Putamen (tissue), 1 donor: Measurements from ENCODE around the gene KBTBD3.
"Not testable (repeated sequence)": the region's sequence is repeated elsewhere in the genome, so short reads cannot be mapped to it uniquely, and the experiment has no call there.

ENCODE experiments used
- DNase-seq: peaks from one replicate; pipeline ENCODE4 v3.0.0-alpha.2; 2016; ENCODE audit warnings: low spot score

Gene KBTBD3

GRCh38 chr11:106061249-106061784, 15.8 kb downstream of the KBTBD3 start:
- no peak for DNase-seq

- no peak for DNase-seq
Observed at GRCh38 chr11:106059617-106060016, 17.5 kb downstream of the KBTBD3 start.

- not testable (repeated sequence) for DNase-seq
Observed at GRCh38 chr11:106058377-106058776, 18.8 kb downstream of the KBTBD3 start.

- no peak for DNase-seq
Observed at GRCh38 chr11:106051103-106051502, 26.0 kb downstream of the KBTBD3 start.

- DNase-seq, result no peak
Observed at GRCh38 chr11:106049727-106050476, 27.2 kb downstream of the KBTBD3 start.

GRCh38 chr11:106047631-106048030, 29.5 kb downstream of the KBTBD3 start:
- DNase-seq, result no peak

GRCh38 chr11:106043540-106043939, 33.6 kb downstream of the KBTBD3 start:
- no peak for DNase-seq

- DNase-seq, result no peak
Observed at GRCh38 chr11:106032861-106033260, 44.3 kb downstream of the KBTBD3 start.

GRCh38 chr11:106031936-106032335, 45.2 kb downstream of the KBTBD3 start:
- no peak for DNase-seq

- no peak for DNase-seq
Observed at GRCh38 chr11:106031202-106031810, 45.8 kb downstream of the KBTBD3 start.

- no peak for DNase-seq
Observed at GRCh38 chr11:106030609-106031008, 46.5 kb downstream of the KBTBD3 start.

- DNase-seq, result no peak
Observed at GRCh38 chr11:106022795-106023275, 54.3 kb downstream of the KBTBD3 start.

GRCh38 chr11:106021967-106022794, 55.0 kb downstream of the KBTBD3 start, which contains the start of gene MSANTD4:
Gene MSANTD4, minus strand, starts transcription at chr11:106022240. Its CDS starts 11,323 bp downstream, at chr11:106010917.
- peak; percentile 100 for DNase-seq

- no peak for DNase-seq
Observed at GRCh38 chr11:106021181-106021966, 55.8 kb downstream of the KBTBD3 start.

- DNase-seq, result no peak
Observed at GRCh38 chr11:106017093-106017492, 60.1 kb downstream of the KBTBD3 start.

- DNase-seq, result no peak
Observed at GRCh38 chr11:106015066-106015465, 62.1 kb downstream of the KBTBD3 start.

GRCh38 chr11:106014620-106015019, 62.5 kb downstream of the KBTBD3 start:
- no peak for DNase-seq

GRCh38 chr11:106014035-106014434, 63.1 kb downstream of the KBTBD3 start:
- DNase-seq, result no peak

- DNase-seq, result no peak
Observed at GRCh38 chr11:106012744-106013143, 64.4 kb downstream of the KBTBD3 start.

- no peak for DNase-seq
Observed at GRCh38 chr11:106011481-106011880, 65.7 kb downstream of the KBTBD3 start.

GRCh38 chr11:106003094-106003493, 74.1 kb downstream of the KBTBD3 start:
- not testable (repeated sequence) for DNase-seq
